Neural crest cell (in vitro differentiated cells): ENCODE data around the gene SETBP1. TPM values are rescaled to one million over a fixed set of nuclear protein-coding genes. Genes with fewer than 3 reads are reported as not detected.

ENCODE experiments used
- DNase-seq: peaks from one replicate; pipeline ENCODE4 v3.0.0; 2021; ENCODE audit warnings: low read depth, mixed read lengths, low spot score
- H3K27ac Mint-ChIP-seq: one replicate; pipeline ENCODE4 v1.8.0; 2021; ENCODE audit warnings: mild to moderate bottlenecking, mixed read lengths; ENCODE audit not compliant: unreplicated experiment
- H3K27me3 Mint-ChIP-seq: 2 replicates; pipeline ENCODE4 v1.8.0; 2021; ENCODE audit warnings: low read depth, mild to moderate bottlenecking, mixed read lengths
- H3K36me3 Mint-ChIP-seq: 2 replicates; pipeline ENCODE4 v1.8.0; 2021; ENCODE audit warnings: low read depth, mild to moderate bottlenecking, mixed read lengths
- H3K4me1 Mint-ChIP-seq: 2 replicates; pipeline ENCODE4 v1.8.0; 2021; ENCODE audit warnings: mixed read lengths
- H3K4me3 Mint-ChIP-seq: one replicate; pipeline ENCODE4 v1.8.0; 2021; ENCODE audit warnings: mild to moderate bottlenecking, mixed read lengths
- H3K9me3 Mint-ChIP-seq: 2 replicates; pipeline ENCODE4 v1.8.0; 2021; ENCODE audit warnings: mixed read lengths
- total RNA-seq: library from RNA; stranded (reverse); gene quantifications from 2 replicates; pipeline ENCODE4 v1.2.1, GENCODE V29; 2021
- TF ChIP-seq, protein P1 (sequence below): fragments of 200-600 bp; sonication (generic); conservative IDR thresholded peaks from 2 replicates; pipeline ENCODE4 v1.5.0; 2021; ENCODE audit warnings: antibody characterized with exemption, mild to moderate bottlenecking

The SETBP1 gene
- total RNA-seq, 1 donor from 2014 or later, result 38.9 TPM

DNA sequence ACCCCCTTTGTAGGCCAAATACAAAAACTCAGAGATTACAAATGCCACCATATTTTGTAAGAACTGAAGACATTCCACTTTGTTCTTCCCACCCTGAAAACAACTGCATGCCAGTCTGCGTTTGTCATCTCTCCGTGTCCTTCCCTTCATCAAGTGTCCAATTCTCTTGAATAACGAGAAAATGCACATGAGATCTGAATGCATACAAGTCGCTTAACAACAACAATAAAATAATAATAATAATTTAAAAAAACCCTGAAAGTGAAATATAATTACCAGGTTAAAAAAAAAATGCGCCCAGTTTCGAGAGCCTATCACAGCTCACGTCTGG lies 2.0 kb upstream of the SETBP1 start:
- Mint-ChIP-seq H3K4me3 (peak overlapping the region; percentile 82), H3K4me1 (peaks cover 19% of the 10 kb centered on the region), H3K27me3 (peaks cover 6% of the 10 kb centered on the region), H3K36me3 (no peaks in the 10 kb centered on the region), H3K9me3 (no peaks in the 10 kb centered on the region), H3K27ac (no peak overlapping the region)
- TF ChIP-seq, protein P1, sequence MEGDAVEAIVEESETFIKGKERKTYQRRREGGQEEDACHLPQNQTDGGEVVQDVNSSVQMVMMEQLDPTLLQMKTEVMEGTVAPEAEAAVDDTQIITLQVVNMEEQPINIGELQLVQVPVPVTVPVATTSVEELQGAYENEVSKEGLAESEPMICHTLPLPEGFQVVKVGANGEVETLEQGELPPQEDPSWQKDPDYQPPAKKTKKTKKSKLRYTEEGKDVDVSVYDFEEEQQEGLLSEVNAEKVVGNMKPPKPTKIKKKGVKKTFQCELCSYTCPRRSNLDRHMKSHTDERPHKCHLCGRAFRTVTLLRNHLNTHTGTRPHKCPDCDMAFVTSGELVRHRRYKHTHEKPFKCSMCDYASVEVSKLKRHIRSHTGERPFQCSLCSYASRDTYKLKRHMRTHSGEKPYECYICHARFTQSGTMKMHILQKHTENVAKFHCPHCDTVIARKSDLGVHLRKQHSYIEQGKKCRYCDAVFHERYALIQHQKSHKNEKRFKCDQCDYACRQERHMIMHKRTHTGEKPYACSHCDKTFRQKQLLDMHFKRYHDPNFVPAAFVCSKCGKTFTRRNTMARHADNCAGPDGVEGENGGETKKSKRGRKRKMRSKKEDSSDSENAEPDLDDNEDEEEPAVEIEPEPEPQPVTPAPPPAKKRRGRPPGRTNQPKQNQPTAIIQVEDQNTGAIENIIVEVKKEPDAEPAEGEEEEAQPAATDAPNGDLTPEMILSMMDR, result no peak
- no peak for DNase-seq

DNA sequence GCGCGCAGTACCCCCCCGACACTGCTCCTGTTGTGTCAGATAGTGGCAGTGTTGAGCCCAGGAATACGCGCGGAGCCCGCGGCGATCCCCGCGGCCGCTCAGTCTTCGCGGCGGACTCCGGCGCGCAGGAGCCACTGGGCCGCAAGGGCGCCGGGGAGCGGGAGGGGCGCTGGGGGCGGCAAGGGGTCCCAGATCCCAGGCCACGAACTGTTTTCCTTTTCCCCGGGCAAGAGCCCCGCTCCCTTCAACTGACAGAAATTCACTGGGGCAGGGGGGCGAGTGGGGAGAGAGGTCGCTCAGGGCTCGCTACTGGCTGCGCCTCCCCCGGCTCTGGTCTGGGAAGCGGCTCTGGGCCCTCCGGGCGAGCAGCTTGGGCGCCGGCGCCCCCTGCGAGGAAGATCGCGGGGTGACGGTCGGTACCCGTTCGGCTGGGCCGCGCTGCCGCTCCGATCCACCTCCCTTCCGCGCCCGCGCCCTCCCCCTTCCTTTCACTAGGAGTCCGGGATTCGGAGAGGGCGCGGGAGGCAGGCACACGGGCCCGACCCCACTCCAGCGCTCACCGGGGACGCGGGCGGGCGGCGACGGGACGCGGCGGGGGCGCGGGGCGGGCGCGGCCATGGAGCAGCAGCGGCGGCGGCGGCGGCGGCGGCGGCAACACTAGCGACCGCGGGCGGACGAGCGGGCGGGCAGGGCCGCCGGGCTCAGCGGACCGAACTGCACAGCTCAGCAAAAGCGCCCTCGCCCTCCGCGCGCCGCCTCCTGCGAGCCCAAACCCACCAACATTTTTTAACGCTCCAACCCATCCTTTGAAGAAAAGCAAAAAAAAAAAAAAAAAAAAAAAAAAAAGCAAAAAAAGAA lies 1.4 kb upstream of the SETBP1 start:
- peaks cover 14% of the 10 kb centered on the region for H3K4me1 Mint-ChIP-seq
- no peaks in the 10 kb centered on the region for H3K9me3 Mint-ChIP-seq
- H3K36me3 Mint-ChIP-seq, result no peaks in the 10 kb centered on the region
- H3K4me3 Mint-ChIP-seq, result peak overlapping the region; percentile 73
- DNase-seq, result peak; percentile 71
- TF ChIP-seq, protein P1, result peak; percentile 64
- no peak overlapping the region for H3K27ac Mint-ChIP-seq
- H3K27me3 Mint-ChIP-seq, result peaks cover 6% of the 10 kb centered on the region

DNA sequence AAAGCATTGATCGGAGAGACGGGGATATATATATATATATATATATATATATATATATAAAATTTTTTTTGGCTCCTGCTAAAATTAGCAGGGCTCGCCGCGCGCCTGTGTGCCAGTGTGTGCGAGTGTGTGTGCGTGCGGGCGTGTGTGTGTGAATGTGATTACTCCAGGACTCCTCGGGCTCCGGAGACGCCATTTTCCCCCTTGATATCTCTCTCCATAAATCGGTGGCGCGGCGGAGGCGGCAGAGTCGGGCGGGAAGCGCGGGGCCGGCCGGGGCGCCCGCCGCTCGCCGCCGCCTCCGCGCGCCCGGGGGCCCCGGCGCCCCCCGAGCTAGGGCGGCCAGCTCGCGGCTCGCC lies 795 bp upstream of the SETBP1 start:
- H3K9me3 Mint-ChIP-seq, result no peaks in the 10 kb centered on the region
- DNase-seq, result peak; percentile 35
- no peaks in the 10 kb centered on the region for H3K36me3 Mint-ChIP-seq
- H3K27me3 Mint-ChIP-seq, result peaks cover 6% of the 10 kb centered on the region
- peaks cover 14% of the 10 kb centered on the region for H3K4me1 Mint-ChIP-seq
- no peak overlapping the region for H3K4me3 Mint-ChIP-seq
- TF ChIP-seq, protein P1, result no peak
- peak overlapping the region; percentile 93 for H3K27ac Mint-ChIP-seq

DNA sequence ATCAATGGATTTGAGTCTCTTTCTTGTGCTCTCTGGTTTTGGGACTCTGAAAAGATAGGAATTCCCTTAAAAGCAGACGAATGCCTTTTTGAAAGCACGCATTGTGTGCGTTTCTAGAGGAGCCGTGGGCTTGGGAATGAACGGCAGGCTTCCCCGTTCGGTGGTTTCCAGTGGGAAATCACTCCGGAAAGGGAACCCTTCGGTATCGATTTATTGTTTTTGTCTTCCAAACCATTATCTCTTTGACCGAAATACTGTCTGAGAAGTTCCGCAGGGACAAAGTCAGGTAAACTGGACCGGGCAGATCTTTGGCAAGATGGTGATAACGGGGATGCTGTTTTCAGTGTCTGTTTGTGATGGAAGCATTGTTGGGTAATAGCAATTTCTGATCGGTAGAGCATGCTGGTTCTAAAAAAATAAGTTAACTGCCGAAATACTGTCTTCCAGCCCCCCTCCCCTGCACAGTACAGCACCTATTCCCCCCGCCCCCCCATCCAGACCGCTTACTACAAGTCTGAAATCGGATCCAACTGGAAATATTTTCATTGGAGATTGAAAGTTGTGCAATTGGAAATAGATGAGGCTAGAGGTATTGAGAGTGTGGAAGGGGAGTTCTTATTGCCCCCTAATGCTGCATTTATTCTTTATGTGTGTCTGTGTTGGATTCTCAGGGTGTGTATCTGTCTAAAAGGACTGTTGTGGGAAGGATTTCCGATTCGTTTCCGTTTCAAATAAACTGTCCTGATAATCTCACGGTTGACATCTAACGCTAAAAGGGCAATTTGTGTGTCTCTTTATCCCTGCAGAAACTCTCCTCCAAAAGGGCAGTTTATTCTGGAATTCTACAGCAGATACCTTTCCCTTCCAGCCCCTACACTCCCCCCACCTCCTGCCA lies 635 bp downstream of the SETBP1 start:
- H3K4me3 Mint-ChIP-seq, result no peak overlapping the region
- peaks cover 23% of the 10 kb centered on the region for H3K4me1 Mint-ChIP-seq
- no peak for DNase-seq
- H3K36me3 Mint-ChIP-seq, result no peaks in the 10 kb centered on the region
- TF ChIP-seq, protein P1, result no peak
- peaks cover 6% of the 10 kb centered on the region for H3K27me3 Mint-ChIP-seq
- H3K9me3 Mint-ChIP-seq, result no peaks in the 10 kb centered on the region
- H3K27ac Mint-ChIP-seq, result peak overlapping the region; percentile 88

DNA sequence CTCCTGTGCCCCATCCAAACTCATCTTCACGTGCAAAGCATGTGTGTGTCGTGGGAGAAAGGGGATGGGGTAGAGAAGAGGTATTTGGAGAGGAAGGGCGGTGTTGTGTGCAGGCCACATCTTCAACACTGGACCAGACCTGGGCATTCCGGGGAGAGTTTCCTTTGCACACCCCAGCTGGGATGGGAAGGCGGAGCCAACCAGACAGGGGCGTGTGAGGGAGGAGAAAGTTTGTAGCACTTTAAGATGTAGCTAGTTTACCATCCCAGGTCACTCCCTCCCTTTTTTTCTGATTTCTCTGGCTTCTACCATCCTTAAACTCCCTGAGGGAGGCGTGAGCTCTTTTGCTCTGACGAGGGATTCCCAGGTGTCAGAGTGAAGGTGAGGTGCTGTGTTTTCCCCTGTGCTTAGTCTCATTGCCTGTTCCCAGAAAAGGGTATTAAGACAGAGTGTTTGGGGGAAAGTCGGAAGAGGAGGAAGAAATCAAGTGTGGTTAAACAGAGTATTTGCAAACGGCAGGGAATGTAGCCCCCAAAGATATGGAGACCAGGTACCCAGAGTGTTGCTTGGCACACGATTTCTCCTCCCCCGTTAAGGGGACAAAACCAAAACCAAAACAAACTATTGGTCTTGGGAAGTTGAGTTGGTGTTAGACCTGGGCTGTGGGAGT lies 1.6 kb downstream of the SETBP1 start:
- no peak overlapping the region for H3K27ac Mint-ChIP-seq
- no peak for DNase-seq
- H3K27me3 Mint-ChIP-seq, result peaks cover 6% of the 10 kb centered on the region
- TF ChIP-seq, protein P1, result no peak
- no peak overlapping the region for H3K4me3 Mint-ChIP-seq
- no peaks in the 10 kb centered on the region for H3K9me3 Mint-ChIP-seq
- no peaks in the 10 kb centered on the region for H3K36me3 Mint-ChIP-seq
- H3K4me1 Mint-ChIP-seq, result peaks cover 33% of the 10 kb centered on the region
